ENCODE measurements around the gene COBLL1. TPM values are rescaled to one million over a fixed set of nuclear protein-coding genes. Genes with fewer than 3 reads are reported as not detected.

COBLL1 gene
- total RNA-seq, 1 donor from 2014 or later = 4.4 TPM

DNA sequence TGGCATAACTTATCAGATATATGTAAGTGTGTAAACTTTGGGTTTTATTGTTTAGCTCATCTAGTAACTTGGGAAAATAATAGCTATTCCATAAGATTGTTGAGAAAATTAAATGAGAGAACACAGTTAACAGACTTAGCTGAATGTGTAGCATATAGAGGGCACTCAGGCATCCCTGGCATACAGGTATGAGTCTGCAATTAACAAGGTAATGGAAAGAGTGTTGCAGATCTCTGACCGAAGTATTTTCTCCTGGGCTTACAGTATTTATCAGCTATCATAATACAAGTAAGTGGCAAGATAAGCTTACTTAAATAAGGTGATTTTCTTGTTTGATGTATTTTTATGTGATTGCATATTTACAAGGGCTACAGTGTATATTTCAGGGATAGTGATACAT is 7.9 kb upstream of the COBLL1 start:
- Mint-ChIP-seq H3K27me3 (ENCODE audit: low read depth) (peaks cover 3% of the 10 kb centered on the region), H3K4me1 (no peaks in the 10 kb centered on the region), H3K4me3 (no peak overlapping the region)

DNA sequence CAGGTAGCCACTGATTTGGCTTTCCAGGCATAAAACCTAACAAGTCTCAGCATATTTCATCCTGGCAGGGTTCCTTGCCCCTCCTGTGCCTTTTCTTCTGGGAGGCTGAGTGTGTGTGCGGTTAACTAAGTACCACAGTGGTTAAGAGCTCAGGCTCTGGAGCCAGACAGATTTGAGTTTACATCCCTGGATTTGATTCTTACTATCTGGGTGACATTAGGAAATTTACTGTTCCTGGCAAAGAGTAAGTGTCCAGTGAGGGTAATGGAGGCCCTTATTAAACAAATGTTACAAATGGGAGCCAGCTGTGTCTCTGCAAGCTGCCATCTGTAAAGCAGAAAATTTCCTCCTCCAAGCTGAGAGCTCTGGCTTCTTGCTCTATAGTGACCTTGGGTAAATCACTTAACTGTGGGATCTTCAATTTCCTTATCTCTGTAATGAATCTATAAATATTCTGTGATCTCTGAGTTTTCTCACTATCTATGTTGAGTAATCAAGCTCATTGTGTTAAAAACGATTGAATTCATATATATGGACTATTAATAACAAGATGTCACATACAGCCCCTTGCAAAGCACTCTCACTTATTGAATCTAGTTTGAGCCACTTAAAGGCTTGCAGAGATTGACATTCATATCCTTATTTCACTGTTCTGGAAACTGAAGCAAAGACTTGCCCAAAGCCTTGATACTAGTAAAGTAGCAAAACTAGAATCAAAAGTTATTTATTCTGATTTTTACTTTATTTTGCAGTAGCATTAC is 6.5 kb upstream of the COBLL1 start:
- Mint-ChIP-seq H3K9me3 (no peaks in the 10 kb centered on the region), H3K27ac (ENCODE audit: unreplicated experiment) (no peak overlapping the region), H3K36me3 (ENCODE audit: low read depth) (no peaks in the 10 kb centered on the region), H3K4me1 (no peaks in the 10 kb centered on the region), H3K27me3 (ENCODE audit: low read depth) (peaks cover 10% of the 10 kb centered on the region), H3K4me3 (no peak overlapping the region)
- TF ChIP-seq, protein P1, sequence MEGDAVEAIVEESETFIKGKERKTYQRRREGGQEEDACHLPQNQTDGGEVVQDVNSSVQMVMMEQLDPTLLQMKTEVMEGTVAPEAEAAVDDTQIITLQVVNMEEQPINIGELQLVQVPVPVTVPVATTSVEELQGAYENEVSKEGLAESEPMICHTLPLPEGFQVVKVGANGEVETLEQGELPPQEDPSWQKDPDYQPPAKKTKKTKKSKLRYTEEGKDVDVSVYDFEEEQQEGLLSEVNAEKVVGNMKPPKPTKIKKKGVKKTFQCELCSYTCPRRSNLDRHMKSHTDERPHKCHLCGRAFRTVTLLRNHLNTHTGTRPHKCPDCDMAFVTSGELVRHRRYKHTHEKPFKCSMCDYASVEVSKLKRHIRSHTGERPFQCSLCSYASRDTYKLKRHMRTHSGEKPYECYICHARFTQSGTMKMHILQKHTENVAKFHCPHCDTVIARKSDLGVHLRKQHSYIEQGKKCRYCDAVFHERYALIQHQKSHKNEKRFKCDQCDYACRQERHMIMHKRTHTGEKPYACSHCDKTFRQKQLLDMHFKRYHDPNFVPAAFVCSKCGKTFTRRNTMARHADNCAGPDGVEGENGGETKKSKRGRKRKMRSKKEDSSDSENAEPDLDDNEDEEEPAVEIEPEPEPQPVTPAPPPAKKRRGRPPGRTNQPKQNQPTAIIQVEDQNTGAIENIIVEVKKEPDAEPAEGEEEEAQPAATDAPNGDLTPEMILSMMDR (conservative IDR thresholded peaks at IDR 0.05) = no peak
- no peak for DNase-seq (ENCODE audit: low read depth, low spot score)

More for the DNA sequence above, 7.9 kb upstream of the COBLL1 start:
- H3K36me3 Mint-ChIP-seq (ENCODE audit: low read depth) = no peaks in the 10 kb centered on the region
- H3K9me3 Mint-ChIP-seq = no peaks in the 10 kb centered on the region
- no peak for DNase-seq (ENCODE audit: low read depth, low spot score)
- no peak overlapping the region for H3K27ac Mint-ChIP-seq (ENCODE audit: unreplicated experiment)
- TF ChIP-seq, protein P1 (conservative IDR thresholded peaks at IDR 0.05) = no peak

DNA sequence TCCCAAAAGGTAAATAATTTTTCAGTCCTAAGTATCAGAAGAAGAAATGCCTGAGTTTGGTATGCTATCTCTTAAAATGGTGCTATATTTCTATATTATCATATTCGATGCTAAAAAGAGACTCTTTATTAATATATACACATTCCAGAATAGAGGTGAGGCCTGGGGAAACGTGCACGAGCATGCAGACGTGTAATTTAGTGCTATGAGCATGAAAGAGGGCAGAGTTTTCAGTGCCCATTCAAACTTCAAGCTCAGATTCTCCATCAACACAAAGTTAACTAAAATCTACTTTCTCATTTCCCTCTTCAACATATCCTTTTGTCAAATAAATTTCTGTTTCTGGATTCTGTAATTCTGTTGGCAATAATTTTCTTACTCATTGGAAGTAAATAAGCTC is 5.7 kb upstream of the COBLL1 start:
- Mint-ChIP-seq H3K27ac (ENCODE audit: unreplicated experiment) (no peak overlapping the region), H3K27me3 (ENCODE audit: low read depth) (peaks cover 11% of the 10 kb centered on the region), H3K9me3 (no peaks in the 10 kb centered on the region), H3K36me3 (ENCODE audit: low read depth) (no peaks in the 10 kb centered on the region), H3K4me1 (no peaks in the 10 kb centered on the region), H3K4me3 (no peak overlapping the region)
- TF ChIP-seq, protein P1 (conservative IDR thresholded peaks at IDR 0.05) = no peak
- DNase-seq (ENCODE audit: low read depth, low spot score) = no peak

DNA sequence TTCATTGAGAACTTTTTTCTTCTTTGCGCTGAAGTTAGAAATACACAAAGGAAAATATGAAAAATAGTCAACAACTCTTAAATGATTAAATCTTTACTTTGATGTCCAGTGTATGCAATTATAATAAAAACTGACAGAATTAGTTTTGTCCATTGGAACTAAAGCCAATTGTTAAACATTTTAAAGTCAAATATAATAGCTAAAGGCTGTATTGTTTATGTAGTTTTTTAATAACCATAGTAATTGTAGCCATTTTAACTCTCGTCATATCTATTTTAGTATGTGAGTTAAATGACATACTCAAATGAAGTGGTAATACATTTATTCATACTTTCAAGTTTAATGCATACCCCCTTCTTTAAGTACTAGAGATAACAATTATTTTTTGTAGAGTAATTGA is 4.7 kb upstream of the COBLL1 start:
- H3K9me3 Mint-ChIP-seq = no peaks in the 10 kb centered on the region
- H3K4me3 Mint-ChIP-seq = no peak overlapping the region
- no peaks in the 10 kb centered on the region for H3K36me3 Mint-ChIP-seq (ENCODE audit: low read depth)
- no peak for DNase-seq (ENCODE audit: low read depth, low spot score)
- H3K27me3 Mint-ChIP-seq (ENCODE audit: low read depth) = peaks cover 15% of the 10 kb centered on the region
- H3K27ac Mint-ChIP-seq (ENCODE audit: unreplicated experiment) = no peak overlapping the region
- no peaks in the 10 kb centered on the region for H3K4me1 Mint-ChIP-seq
- TF ChIP-seq, protein P1 (conservative IDR thresholded peaks at IDR 0.05) = no peak

DNA sequence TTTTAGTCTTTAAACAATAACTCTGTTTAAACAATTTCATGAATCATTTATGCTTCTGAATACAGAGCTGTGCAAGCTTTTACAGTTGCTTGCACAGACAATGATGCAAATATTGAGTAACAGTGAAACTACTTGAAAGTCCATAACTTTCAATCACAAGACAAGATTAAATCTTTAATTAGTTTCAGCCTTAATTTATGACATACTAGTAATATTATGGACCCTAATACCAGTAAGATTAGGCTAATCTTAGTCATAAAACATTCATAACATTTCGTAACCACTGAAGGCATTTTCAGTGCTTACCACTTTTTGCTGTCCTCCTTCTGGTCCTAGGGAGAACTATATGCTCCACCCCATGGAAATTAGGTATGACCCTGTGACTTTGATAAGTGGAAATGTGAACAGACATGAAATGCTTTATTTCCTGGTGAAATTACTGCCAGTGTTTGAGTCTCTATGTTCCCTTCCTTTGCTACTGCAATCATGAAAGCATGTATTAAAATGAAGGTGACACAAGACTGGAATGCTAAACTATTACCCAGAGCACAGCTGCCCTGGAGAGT is 1.8 kb upstream of the COBLL1 start:
- Mint-ChIP-seq H3K27ac (ENCODE audit: unreplicated experiment) (no peak overlapping the region), H3K4me3 (peak overlapping the region; percentile 59), H3K4me1 (peaks cover 8% of the 10 kb centered on the region), H3K27me3 (ENCODE audit: low read depth) (peaks cover 36% of the 10 kb centered on the region), H3K9me3 (no peaks in the 10 kb centered on the region), H3K36me3 (ENCODE audit: low read depth) (no peaks in the 10 kb centered on the region)
- TF ChIP-seq, protein P1 (conservative IDR thresholded peaks at IDR 0.05) = no peak
- DNase-seq (ENCODE audit: low read depth, low spot score) = no peak
